Osteoblast (primary cell): ENCODE data around the gene GLB1L2. TPM values are rescaled to one million over a fixed set of nuclear protein-coding genes. Genes with fewer than 3 reads are reported as not detected.

ENCODE experiments used
- DNase-seq: peaks from one replicate; pipeline ENCODE4 v3.0.0; 2011; ENCODE audit warnings: low spot score, mixed read lengths; ENCODE audit not compliant: insufficient read length; ENCODE audit errors: missing footprints
- H2AFZ ChIP-seq: 2 replicates; pipeline ENCODE4 v1.6.0; 2011; ENCODE audit warnings: mild to moderate bottlenecking, low read length
- H3K27ac ChIP-seq: 2 replicates; pipeline ENCODE4 v1.5.1; 2011; ENCODE audit warnings: mild to moderate bottlenecking, low read depth, low read length, moderate library complexity
- H3K27me3 ChIP-seq: 2 replicates; pipeline ENCODE4 v1.6.0; 2012; ENCODE audit warnings: mild to moderate bottlenecking, control low read depth, inconsistent platforms, low read length, moderate library complexity; ENCODE audit not compliant: insufficient read depth
- H3K36me3 ChIP-seq: 2 replicates; pipeline ENCODE4 v1.5.1; 2011; ENCODE audit warnings: mild to moderate bottlenecking, low read length, control low read depth, moderate library complexity; ENCODE audit not compliant: insufficient read depth
- H3K4me1 ChIP-seq: 2 replicates; pipeline ENCODE4 v1.5.1; 2011; ENCODE audit warnings: mild to moderate bottlenecking, low read length, control low read depth, moderate library complexity; ENCODE audit not compliant: insufficient read depth
- H3K4me2 ChIP-seq: 2 replicates; pipeline ENCODE4 v1.6.0; 2011; ENCODE audit warnings: mild to moderate bottlenecking, low read length; ENCODE audit not compliant: insufficient read depth
- H3K4me3 ChIP-seq: fragments of 200-600 bp; sonication (generic); 3 replicates; pipeline ENCODE4 v1.5.1; 2012; ENCODE audit warnings: mild to moderate bottlenecking, low read length, inconsistent platforms; ENCODE audit not compliant: insufficient read depth
- H3K79me2 ChIP-seq: 2 replicates; pipeline ENCODE4 v1.6.0; 2012; ENCODE audit warnings: mild to moderate bottlenecking, low read length, control low read depth, inconsistent platforms; ENCODE audit not compliant: insufficient read depth
- H3K9me3 ChIP-seq: 2 replicates; pipeline ENCODE4 v1.5.1; 2011; ENCODE audit warnings: low read depth, low read length, control low read depth
- H4K20me1 ChIP-seq: 2 replicates; pipeline ENCODE4 v1.6.0; 2012; ENCODE audit warnings: mild to moderate bottlenecking, low read length, control low read depth; ENCODE audit not compliant: insufficient read depth
- CTCF ChIP-seq: IDR thresholded peaks from 2 replicates; pipeline ENCODE4 v1.5.1; 2011; ENCODE audit warnings: mild to moderate bottlenecking, low read depth, low read length, moderate library complexity; ENCODE audit errors: extremely low read depth
- total RNA-seq: library from RNA; depleted of rRNA; stranded (reverse); fragments of >200 nt; gene quantifications from 2 replicates; pipeline ENCODE4 v1.2.3, GENCODE V29; 2012

GLB1L2 gene
- total RNA-seq, 1 donor, result 0.36 TPM

- Histone ChIP-seq H3K4me3 (no peak overlapping the region), H4K20me1 (no peaks in the 10 kb centered on the region), H3K27me3 (no peaks in the 10 kb centered on the region), H3K4me1 (no peaks in the 10 kb centered on the region), H2AFZ (no peak overlapping the region), H3K36me3 (no peaks in the 10 kb centered on the region), H3K27ac (no peak overlapping the region), H3K9me3 (no peaks in the 10 kb centered on the region), H3K79me2 (no peaks in the 10 kb centered on the region), H3K4me2 (no peak overlapping the region)
- TF ChIP-seq CTCF, result no peak
- DNase-seq, result no peak
Measured at GRCh38 chr11:134382830-134383229, 51.0 kb downstream of the GLB1L2 start.

DNA sequence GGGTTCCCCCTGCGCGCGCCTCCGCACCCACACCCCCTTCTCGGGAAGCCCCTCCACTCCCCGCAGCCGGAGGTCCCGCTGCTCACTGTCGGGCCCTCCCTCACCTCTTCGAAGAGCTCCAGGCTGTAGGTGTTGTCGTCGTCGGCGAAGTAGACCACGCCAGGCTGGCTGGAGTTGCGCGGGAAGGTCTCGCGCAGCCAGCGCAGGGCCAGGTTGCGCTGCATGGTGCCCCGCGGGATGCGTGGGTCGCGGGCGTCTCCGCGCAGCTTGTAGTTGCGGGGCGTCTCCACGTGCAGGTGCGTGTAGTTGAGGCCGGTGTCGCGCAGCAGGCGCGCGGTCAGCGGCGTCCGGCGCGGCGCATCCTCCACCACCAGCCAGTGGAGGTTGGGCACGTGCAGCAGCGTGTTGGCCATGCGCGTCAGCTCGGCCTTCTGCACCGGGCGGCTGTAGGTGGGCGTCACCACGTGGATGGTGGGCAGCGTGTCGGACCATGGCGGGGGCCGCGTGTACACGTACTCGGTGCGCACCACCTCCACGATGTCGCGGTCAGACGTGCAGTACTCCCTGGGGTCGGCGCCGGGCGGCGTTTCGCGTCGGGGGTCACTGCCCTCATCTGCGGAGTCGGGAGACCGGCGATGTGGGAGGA, 51.9 kb downstream of the GLB1L2 start:
- no peaks in the 10 kb centered on the region for H3K9me3 ChIP-seq
- no peak for TF ChIP-seq CTCF

GRCh38 chr11:134384406-134384805, 52.6 kb downstream of the GLB1L2 start:
- no peak overlapping the region for H3K27ac ChIP-seq
- no peaks in the 10 kb centered on the region for H3K79me2 ChIP-seq
- H2AFZ ChIP-seq, result no peak overlapping the region
- H4K20me1 ChIP-seq, result no peaks in the 10 kb centered on the region
- H3K4me3 ChIP-seq, result no peak overlapping the region
- H3K4me1 ChIP-seq, result no peaks in the 10 kb centered on the region
- no peak overlapping the region for H3K4me2 ChIP-seq
- no peaks in the 10 kb centered on the region for H3K36me3 ChIP-seq
- H3K9me3 ChIP-seq, result no peaks in the 10 kb centered on the region
- no peak for DNase-seq
- TF ChIP-seq CTCF, result no peak
- H3K27me3 ChIP-seq, result no peaks in the 10 kb centered on the region

More for the DNA sequence above, 51.9 kb downstream of the GLB1L2 start:
- no peaks in the 10 kb centered on the region for H3K27me3 ChIP-seq
- DNase-seq, result no peak
- H2AFZ ChIP-seq, result no peak overlapping the region
- no peaks in the 10 kb centered on the region for H3K36me3 ChIP-seq
- H3K4me3 ChIP-seq, result no peak overlapping the region
- H3K27ac ChIP-seq, result no peak overlapping the region
- no peak overlapping the region for H3K4me2 ChIP-seq
- H4K20me1 ChIP-seq, result no peaks in the 10 kb centered on the region
- no peaks in the 10 kb centered on the region for H3K79me2 ChIP-seq
- no peaks in the 10 kb centered on the region for H3K4me1 ChIP-seq

GRCh38 chr11:134385171-134385570, 53.4 kb downstream of the GLB1L2 start:
- Histone ChIP-seq H3K4me3 (no peak overlapping the region), H3K4me1 (no peaks in the 10 kb centered on the region), H2AFZ (no peak overlapping the region), H3K4me2 (no peak overlapping the region), H3K27me3 (no peaks in the 10 kb centered on the region), H3K27ac (no peak overlapping the region), H3K79me2 (no peaks in the 10 kb centered on the region), H4K20me1 (no peaks in the 10 kb centered on the region), H3K9me3 (no peaks in the 10 kb centered on the region), H3K36me3 (no peaks in the 10 kb centered on the region)
- TF ChIP-seq CTCF, result no peak
- DNase-seq, result no peak
